Ascending aorta (tissue), 2 donors: ENCODE data around the gene FAM53A. TPM values are rescaled to one million over a fixed set of nuclear protein-coding genes. Genes with fewer than 3 reads are reported as not detected.

Experiments
- DNase-seq, 2 donors: peaks; one replicate each; pipeline ENCODE4 v3.0.0-alpha.2; 2019; ENCODE audit warnings: low spot score in 2 of 2
- H3K27ac ChIP-seq, 2 donors: fragments of 200-600 bp; sonication (generic); one replicate each; pipeline ENCODE4 v1.5.1; 2016 to 2017; ENCODE audit warnings: mild to moderate bottlenecking in 1 of 2
- H3K27me3 ChIP-seq: fragments of 200-600 bp; sonication (generic); one replicate; pipeline ENCODE4 v1.5.1; 2017
- H3K36me3 ChIP-seq, 2 donors: fragments of 200-600 bp; sonication (generic); one replicate each; pipeline ENCODE4 v1.5.1; 2016
- H3K4me1 ChIP-seq, 2 donors: fragments of 200-600 bp; sonication (generic); one replicate each; pipeline ENCODE4 v1.5.1; 2016 to 2017; ENCODE audit warnings: mild to moderate bottlenecking in 1 of 2
- H3K4me3 ChIP-seq, 2 donors: fragments of 200-600 bp; sonication (generic); one replicate each; pipeline ENCODE4 v1.5.1; 2016 to 2017; ENCODE audit warnings: mild to moderate bottlenecking in 1 of 2
- H3K9me3 ChIP-seq, 2 donors: fragments of 200-600 bp; sonication (generic); one replicate each; pipeline ENCODE4 v1.5.1; 2016
- intact Hi-C: fragments of 100-400 bp; cut with DNase I; formaldehyde crosslinking; loops from one replicate; pipeline ENCODE4 v1.15.1; 2023
- total RNA-seq: library from RNA; depleted of rRNA; stranded (reverse); fragments of >200 nt; gene quantifications from one replicate; pipeline ENCODE4 v1.1.0, GENCODE V29; 2016
- TF ChIP-seq, protein P1 (sequence below), 3 experiments: fragments of 200-600 bp in 2 of 3; fragments of 450-650 bp in 1 of 3; sonication (generic) in 2 of 3; IDR thresholded peaks; one replicate each; pipeline ENCODE4 v1.5.1; 2016 to 2019; ENCODE audit warnings: antibody characterized with exemption in 3 of 3, mild to moderate bottlenecking in 1 of 3, moderate library complexity in 1 of 3

FAM53A gene
- total RNA-seq, 1 donor from 2014 or later: not detected

DNA sequence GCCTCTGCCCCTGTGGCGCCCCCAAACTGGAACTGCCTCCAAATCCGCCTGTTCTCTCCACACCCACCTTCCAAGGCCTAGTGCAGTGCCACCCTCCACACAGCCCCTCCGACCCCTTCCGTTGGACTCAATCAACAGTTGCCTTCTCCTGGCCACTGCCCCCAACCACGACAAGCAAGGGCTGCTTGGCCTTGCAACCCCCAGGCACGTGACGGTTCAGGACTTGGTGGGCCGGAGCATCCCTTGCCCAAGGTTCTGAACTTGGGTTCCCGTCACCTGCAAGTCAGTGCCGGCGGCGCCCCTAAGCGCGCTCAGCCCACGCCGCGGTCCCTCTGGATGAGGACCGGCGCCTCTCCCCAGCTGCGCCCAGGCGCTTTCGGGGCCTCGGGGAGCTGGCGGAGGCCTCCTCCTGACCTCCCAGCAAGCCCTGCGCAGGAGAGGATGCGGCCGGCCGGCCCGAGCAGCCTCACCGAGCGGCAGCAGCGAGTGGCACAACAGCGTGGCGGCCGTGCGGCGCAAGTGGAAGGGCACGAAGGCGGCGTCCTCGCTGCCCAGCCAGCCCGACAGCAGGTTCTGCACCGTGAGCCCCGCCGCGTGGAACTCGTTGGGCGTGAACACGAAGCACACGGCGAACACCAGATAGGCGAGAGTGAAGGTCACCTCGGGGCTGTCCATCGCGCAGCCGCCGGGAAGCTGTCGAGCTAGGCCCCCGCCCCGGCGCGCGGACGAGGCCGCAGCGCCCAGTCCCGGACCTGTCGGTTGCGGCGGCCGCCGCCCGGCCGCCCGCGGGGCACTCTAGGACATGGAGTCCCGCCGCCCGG lies 36.3 kb upstream of the FAM53A start:
- peak overlapping the region; percentile 87 to 90 for H3K27ac ChIP-seq
- no peaks in the 10 kb centered on the region for H3K27me3 ChIP-seq
- H3K36me3 ChIP-seq: peaks cover 10 to 24% of the 10 kb centered on the region in 2 donors
- intact Hi-C loops: loop anchor here (2.0 to 10.0 kb wide), 4 partner anchors 36 to 694 kb away; partner anchors contain the start of genes CFAP99, FAM53A, NSD2 and UVSSA
- TF ChIP-seq, protein P1, sequence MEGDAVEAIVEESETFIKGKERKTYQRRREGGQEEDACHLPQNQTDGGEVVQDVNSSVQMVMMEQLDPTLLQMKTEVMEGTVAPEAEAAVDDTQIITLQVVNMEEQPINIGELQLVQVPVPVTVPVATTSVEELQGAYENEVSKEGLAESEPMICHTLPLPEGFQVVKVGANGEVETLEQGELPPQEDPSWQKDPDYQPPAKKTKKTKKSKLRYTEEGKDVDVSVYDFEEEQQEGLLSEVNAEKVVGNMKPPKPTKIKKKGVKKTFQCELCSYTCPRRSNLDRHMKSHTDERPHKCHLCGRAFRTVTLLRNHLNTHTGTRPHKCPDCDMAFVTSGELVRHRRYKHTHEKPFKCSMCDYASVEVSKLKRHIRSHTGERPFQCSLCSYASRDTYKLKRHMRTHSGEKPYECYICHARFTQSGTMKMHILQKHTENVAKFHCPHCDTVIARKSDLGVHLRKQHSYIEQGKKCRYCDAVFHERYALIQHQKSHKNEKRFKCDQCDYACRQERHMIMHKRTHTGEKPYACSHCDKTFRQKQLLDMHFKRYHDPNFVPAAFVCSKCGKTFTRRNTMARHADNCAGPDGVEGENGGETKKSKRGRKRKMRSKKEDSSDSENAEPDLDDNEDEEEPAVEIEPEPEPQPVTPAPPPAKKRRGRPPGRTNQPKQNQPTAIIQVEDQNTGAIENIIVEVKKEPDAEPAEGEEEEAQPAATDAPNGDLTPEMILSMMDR (IDR thresholded peaks at IDR 0.05): no peak
- no peaks in the 10 kb centered on the region for H3K9me3 ChIP-seq
- peak overlapping the region; percentile 81 to 87 for H3K4me3 ChIP-seq
- H3K4me1 ChIP-seq: peaks cover 12 to 18% of the 10 kb centered on the region in 2 donors
- peak in 1 of 2 donors; percentile 72 for DNase-seq

DNA sequence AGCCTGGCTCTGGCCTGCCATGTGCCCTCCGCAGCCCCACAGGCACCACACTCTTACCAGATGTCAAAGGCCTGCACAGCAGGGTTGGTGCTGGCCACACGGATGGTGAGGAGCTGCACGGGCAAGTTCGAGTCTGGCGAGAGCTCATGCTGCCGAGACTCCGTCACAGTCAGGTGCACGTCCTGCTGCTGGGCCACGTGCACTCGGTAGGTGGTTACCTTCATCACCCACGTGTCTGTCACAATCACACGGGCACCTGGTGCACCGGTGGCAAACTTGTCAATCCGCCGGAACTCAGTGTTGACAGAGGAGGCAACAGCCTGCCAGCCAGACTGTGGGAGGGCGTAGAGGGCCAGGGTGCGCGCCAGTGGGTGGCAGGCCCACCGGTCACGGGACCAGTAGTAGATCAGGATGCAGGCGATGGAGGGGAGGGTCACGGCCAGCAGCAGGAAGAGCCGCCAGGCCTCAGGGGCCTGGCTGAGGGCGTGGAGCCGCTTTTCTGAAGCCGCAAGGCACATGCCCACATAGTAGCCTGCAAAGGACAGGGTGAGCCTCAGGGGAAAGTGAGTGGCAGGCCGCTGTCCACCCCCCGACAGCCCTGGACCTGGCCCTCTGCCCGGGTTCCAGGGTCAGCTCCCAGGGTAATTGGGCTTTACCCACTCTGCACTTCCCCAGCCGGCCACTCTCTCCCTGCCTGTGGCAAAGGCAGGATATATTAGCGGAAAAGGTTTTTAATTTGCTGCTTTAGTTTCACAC lies 34.2 kb upstream of the FAM53A start:
- peaks cover 10 to 24% of the 10 kb centered on the region in 2 donors for H3K36me3 ChIP-seq
- intact Hi-C loops: loop anchor here (10.0 kb wide), 1 partner anchor 1043 kb away; the partner anchor contains the start of genes ATP5ME and MYL5
- TF ChIP-seq, protein P1 (IDR thresholded peaks at IDR 0.05): no peak
- no peak overlapping the region for H3K4me3 ChIP-seq
- peaks cover 14 to 18% of the 10 kb centered on the region in 2 donors for H3K4me1 ChIP-seq
- H3K9me3 ChIP-seq: no peaks in the 10 kb centered on the region
- H3K27me3 ChIP-seq: no peaks in the 10 kb centered on the region
- DNase-seq: no peak
- H3K27ac ChIP-seq: no peak overlapping the region

DNA sequence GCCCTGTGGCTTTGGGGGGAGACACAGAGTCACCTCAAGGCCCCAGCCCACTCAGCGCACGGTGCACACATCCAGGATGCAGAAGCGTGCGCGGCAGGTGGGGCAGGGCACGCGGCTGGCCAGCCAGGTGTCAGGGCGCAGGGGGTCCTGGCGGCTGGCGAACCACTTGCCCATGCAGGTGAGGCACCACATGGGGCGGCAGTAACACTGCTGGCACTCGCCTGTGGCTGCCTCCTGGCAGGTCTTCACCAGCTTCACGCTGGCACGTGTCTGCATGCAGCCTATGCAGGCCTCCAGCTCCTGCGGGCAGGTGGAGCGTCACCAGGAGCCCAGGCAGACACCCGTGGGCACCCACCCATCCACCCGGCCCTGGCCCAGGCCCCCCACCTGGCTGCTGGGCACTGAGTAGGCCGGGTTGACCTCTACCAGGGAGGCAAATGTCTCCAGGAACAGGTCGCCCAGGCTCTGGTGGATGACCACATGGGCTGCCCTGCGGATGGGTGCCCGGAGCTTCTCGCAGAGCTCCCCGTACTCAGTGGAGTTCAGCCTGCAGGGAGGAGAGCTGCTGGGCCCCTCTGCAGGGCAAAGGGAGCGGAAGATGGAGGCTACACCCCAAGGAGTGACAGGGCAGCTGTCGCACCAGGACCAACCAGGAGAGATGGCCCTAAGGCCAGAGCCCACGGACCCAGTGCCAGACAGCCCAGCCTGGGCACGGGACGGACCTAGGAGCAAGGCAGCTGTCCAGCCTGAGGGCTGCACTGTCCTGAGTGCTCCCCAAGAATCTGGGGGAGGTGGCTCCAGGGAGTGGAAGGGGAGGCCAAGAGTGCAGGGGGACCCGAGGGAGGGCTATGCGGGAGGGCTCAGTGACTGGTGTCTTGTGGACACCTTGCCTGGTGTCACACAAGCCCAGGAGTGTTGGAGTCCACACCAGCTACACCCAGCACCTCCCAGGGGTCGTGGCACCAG lies 33.3 kb upstream of the FAM53A start:
- H3K4me1 ChIP-seq: peaks cover 16 to 18% of the 10 kb centered on the region in 2 donors
- H3K36me3 ChIP-seq: peaks cover 10 to 24% of the 10 kb centered on the region in 2 donors
- no peak overlapping the region for H3K4me3 ChIP-seq
- no peak overlapping the region for H3K27ac ChIP-seq
- H3K9me3 ChIP-seq: no peaks in the 10 kb centered on the region
- intact Hi-C loops: loop anchor here (10.0 kb wide), 1 partner anchor 1043 kb away; the partner anchor contains the start of genes ATP5ME and MYL5
- no peak for DNase-seq
- H3K27me3 ChIP-seq: no peaks in the 10 kb centered on the region
- TF ChIP-seq, protein P1 (IDR thresholded peaks at IDR 0.05): no peak

DNA sequence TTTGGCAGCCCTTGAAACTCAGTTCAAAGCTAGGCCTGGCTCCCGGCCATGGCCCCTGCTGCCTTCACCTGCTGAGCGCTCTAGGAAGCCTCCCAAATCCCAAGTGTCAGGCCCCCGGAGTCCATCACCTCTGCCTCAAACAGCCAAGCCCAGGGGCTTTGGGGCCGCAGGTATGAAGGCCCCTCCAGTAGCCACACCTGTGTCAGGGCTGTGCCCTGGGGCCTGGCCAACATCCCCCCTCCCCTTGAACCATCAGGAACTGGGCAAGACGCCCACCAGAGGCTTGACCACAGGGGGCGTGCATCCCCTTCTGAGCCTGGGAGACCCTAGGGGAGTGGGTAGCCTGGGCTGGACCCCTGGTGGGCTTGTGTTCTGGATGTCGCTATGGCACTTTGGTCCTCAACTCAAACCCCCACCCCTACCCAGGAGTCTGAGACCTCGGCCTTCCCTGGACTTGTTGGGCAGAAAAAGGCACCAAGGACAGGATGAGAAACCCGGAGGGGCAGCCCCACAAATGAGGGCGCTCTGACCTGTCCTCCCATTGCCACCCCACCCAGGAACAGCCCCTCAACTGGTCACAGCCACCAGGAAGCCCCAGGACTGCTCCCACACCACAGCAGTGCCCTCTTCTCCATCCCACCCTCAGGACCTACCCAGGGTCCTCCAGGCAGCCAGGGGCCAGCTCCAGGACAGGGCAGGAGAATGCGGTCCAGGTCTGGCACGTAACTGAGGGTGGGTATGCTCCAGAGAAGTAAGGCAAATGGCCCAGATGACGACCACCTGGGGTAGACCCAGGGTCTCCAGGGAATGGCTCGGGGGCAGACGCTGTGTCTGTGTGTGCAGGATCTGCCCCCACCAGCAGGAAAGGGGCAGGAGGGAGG lies 32.2 kb upstream of the FAM53A start:
- Histone ChIP-seq H3K9me3 (no peaks in the 10 kb centered on the region), H3K4me1 (peaks cover 9 to 10% of the 10 kb centered on the region in 2 donors), H3K27me3 (no peaks in the 10 kb centered on the region), H3K27ac (no peak overlapping the region), H3K36me3 (peaks cover 10 to 24% of the 10 kb centered on the region in 2 donors), H3K4me3 (no peak overlapping the region)
- TF ChIP-seq, protein P1 (IDR thresholded peaks at IDR 0.05): no peak
- intact Hi-C loops: loop anchor here (10.0 kb wide), 1 partner anchor 1042 kb away; the partner anchor contains the start of genes ATP5ME and MYL5
- no peak for DNase-seq
